HG02973 (cell line): ENCODE data around the gene RAB40A.
A peak's percentile ranks its signal among the peaks of the same experiment; 100 is the strongest.

Experiments used
- ATAC-seq: cut with Tn5 transposase; IDR thresholded peaks from one replicate; pipeline ENCODE4 v1.9.1; 2021; ENCODE audit warnings: moderate library complexity; ENCODE audit not compliant: unreplicated experiment

Gene RAB40A

GRCh38 chrX:103519389-103519788, at the start of gene RAB40A:
RAB40A (minus strand) TSS chrX:103519489; CDS start chrX:103500756, 18,733 bp downstream.
- no peak for ATAC-seq

GRCh38 chrX:103565752-103566151, 46.5 kb upstream of the RAB40A start:
- no peak for ATAC-seq

GRCh38 chrX:103565197-103565596, 45.9 kb upstream of the RAB40A start:
- peak; percentile 92 for ATAC-seq

- no peak for ATAC-seq
Observed at GRCh38 chrX:103562801-103563200, 43.5 kb upstream of the RAB40A start.

- ATAC-seq = no peak
Observed at GRCh38 chrX:103560256-103560655, 41.0 kb upstream of the RAB40A start.

- no peak for ATAC-seq
Observed at GRCh38 chrX:103556963-103557612, 37.8 kb upstream of the RAB40A start.

- ATAC-seq = peak; percentile 98
Observed at GRCh38 chrX:103554687-103555424, 35.6 kb upstream of the RAB40A start.

- ATAC-seq = no peak
Observed at GRCh38 chrX:103552236-103552635, 32.9 kb upstream of the RAB40A start.

GRCh38 chrX:103550415-103551051, 31.2 kb upstream of the RAB40A start:
- no peak for ATAC-seq

- ATAC-seq = no peak
Observed at GRCh38 chrX:103549916-103550315, 30.6 kb upstream of the RAB40A start.

- ATAC-seq = no peak
Observed at GRCh38 chrX:103540145-103540544, 20.9 kb upstream of the RAB40A start.

GRCh38 chrX:103539695-103540094, 20.4 kb upstream of the RAB40A start:
- ATAC-seq = no peak

- no peak for ATAC-seq
Observed at GRCh38 chrX:103538728-103539127, 19.4 kb upstream of the RAB40A start.

GRCh38 chrX:103537871-103538387, 18.6 kb upstream of the RAB40A start:
- no peak for ATAC-seq

GRCh38 chrX:103536732-103537131, 17.4 kb upstream of the RAB40A start:
- ATAC-seq = no peak

GRCh38 chrX:103536071-103536470, 16.8 kb upstream of the RAB40A start:
- no peak for ATAC-seq

- no peak for ATAC-seq
Observed at GRCh38 chrX:103535206-103535605, 15.9 kb upstream of the RAB40A start.

GRCh38 chrX:103533511-103534216, 14.4 kb upstream of the RAB40A start:
- no peak for ATAC-seq

GRCh38 chrX:103531002-103531401, 11.7 kb upstream of the RAB40A start:
- ATAC-seq = no peak

- no peak for ATAC-seq
Observed at GRCh38 chrX:103530545-103530944, 11.3 kb upstream of the RAB40A start.

- no peak for ATAC-seq
Observed at GRCh38 chrX:103529550-103529949, 10.3 kb upstream of the RAB40A start.
